Osteoblast (primary cell): ENCODE measurements around the gene PRR23E. TPM values are rescaled to one million over a fixed set of nuclear protein-coding genes. Genes with fewer than 3 reads are reported as not detected.

Source experiments
- DNase-seq: peaks from one replicate; pipeline ENCODE4 v3.0.0; 2011; ENCODE audit warnings: low spot score, mixed read lengths; ENCODE audit not compliant: insufficient read length; ENCODE audit errors: missing footprints
- H2AFZ ChIP-seq: 2 replicates; pipeline ENCODE4 v1.6.0; 2011; ENCODE audit warnings: mild to moderate bottlenecking, low read length
- H3K27ac ChIP-seq: 2 replicates; pipeline ENCODE4 v1.5.1; 2011; ENCODE audit warnings: mild to moderate bottlenecking, low read depth, low read length, moderate library complexity
- H3K27me3 ChIP-seq: 2 replicates; pipeline ENCODE4 v1.6.0; 2012; ENCODE audit warnings: mild to moderate bottlenecking, control low read depth, inconsistent platforms, low read length, moderate library complexity; ENCODE audit not compliant: insufficient read depth
- H3K36me3 ChIP-seq: 2 replicates; pipeline ENCODE4 v1.5.1; 2011; ENCODE audit warnings: mild to moderate bottlenecking, low read length, control low read depth, moderate library complexity; ENCODE audit not compliant: insufficient read depth
- H3K4me1 ChIP-seq: 2 replicates; pipeline ENCODE4 v1.5.1; 2011; ENCODE audit warnings: mild to moderate bottlenecking, low read length, control low read depth, moderate library complexity; ENCODE audit not compliant: insufficient read depth
- H3K4me2 ChIP-seq: 2 replicates; pipeline ENCODE4 v1.6.0; 2011; ENCODE audit warnings: mild to moderate bottlenecking, low read length; ENCODE audit not compliant: insufficient read depth
- H3K4me3 ChIP-seq: fragments of 200-600 bp; sonication (generic); 3 replicates; pipeline ENCODE4 v1.5.1; 2012; ENCODE audit warnings: mild to moderate bottlenecking, low read length, inconsistent platforms; ENCODE audit not compliant: insufficient read depth
- H3K79me2 ChIP-seq: 2 replicates; pipeline ENCODE4 v1.6.0; 2012; ENCODE audit warnings: mild to moderate bottlenecking, low read length, control low read depth, inconsistent platforms; ENCODE audit not compliant: insufficient read depth
- H3K9me3 ChIP-seq: 2 replicates; pipeline ENCODE4 v1.5.1; 2011; ENCODE audit warnings: low read depth, low read length, control low read depth
- H4K20me1 ChIP-seq: 2 replicates; pipeline ENCODE4 v1.6.0; 2012; ENCODE audit warnings: mild to moderate bottlenecking, low read length, control low read depth; ENCODE audit not compliant: insufficient read depth
- total RNA-seq: library from RNA; depleted of rRNA; stranded (reverse); fragments of >200 nt; gene quantifications from 2 replicates; pipeline ENCODE4 v1.2.3, GENCODE V29; 2012
- TF ChIP-seq, protein P1 (sequence below): IDR thresholded peaks from 2 replicates; pipeline ENCODE4 v1.5.1; 2011; ENCODE audit warnings: mild to moderate bottlenecking, low read depth, low read length, moderate library complexity; ENCODE audit errors: extremely low read depth

Gene PRR23E
- total RNA-seq, 1 donor, result not detected

DNA sequence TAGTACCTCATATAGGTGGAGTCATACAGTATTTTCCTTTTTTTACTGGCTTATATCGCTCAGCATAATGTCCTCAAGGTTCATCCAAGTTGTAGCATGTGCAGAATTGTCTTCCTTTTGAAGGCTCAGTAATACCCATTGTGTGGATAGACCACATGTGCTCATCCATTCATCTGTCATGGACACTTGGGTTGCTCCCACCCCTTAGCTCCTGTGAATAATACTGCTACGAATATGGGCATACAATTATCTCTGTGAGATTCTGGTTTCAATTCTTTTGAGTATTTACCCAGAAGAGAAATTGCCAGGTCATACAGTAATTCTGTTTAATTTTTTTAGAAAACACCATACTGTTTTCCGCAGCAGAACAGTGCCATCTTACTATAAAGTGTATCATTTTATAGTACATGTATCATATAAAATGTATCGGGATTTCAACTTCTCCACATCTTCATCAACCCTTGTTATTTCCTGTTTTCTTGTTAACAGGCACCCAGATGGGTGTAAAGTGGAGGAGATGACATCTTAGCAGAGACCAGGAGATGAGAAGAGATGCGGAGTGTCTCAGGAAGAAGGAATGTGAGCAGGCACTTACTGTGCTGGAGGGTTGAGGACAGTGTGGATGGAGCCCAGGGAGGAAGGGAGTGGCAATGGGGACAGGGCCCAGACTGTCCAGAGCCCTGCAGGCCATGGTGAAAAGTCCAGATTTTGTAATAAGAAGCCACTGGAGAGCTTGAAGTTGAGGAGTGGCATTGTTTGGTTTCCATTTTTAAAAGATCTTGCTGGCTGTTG, 27.0 kb upstream of the PRR23E start:
- Histone ChIP-seq H3K4me1 (peaks cover 4% of the 10 kb centered on the region), H3K36me3 (no peaks in the 10 kb centered on the region), H3K4me2 (no peak overlapping the region), H3K27ac (no peak overlapping the region), H3K27me3 (peaks cover 25% of the 10 kb centered on the region), H4K20me1 (no peaks in the 10 kb centered on the region), H3K9me3 (no peaks in the 10 kb centered on the region), H3K79me2 (no peaks in the 10 kb centered on the region), H2AFZ (no peak overlapping the region), H3K4me3 (no peak overlapping the region)
- TF ChIP-seq, protein P1, sequence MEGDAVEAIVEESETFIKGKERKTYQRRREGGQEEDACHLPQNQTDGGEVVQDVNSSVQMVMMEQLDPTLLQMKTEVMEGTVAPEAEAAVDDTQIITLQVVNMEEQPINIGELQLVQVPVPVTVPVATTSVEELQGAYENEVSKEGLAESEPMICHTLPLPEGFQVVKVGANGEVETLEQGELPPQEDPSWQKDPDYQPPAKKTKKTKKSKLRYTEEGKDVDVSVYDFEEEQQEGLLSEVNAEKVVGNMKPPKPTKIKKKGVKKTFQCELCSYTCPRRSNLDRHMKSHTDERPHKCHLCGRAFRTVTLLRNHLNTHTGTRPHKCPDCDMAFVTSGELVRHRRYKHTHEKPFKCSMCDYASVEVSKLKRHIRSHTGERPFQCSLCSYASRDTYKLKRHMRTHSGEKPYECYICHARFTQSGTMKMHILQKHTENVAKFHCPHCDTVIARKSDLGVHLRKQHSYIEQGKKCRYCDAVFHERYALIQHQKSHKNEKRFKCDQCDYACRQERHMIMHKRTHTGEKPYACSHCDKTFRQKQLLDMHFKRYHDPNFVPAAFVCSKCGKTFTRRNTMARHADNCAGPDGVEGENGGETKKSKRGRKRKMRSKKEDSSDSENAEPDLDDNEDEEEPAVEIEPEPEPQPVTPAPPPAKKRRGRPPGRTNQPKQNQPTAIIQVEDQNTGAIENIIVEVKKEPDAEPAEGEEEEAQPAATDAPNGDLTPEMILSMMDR, result no peak
- peak; percentile 32 for DNase-seq

DNA sequence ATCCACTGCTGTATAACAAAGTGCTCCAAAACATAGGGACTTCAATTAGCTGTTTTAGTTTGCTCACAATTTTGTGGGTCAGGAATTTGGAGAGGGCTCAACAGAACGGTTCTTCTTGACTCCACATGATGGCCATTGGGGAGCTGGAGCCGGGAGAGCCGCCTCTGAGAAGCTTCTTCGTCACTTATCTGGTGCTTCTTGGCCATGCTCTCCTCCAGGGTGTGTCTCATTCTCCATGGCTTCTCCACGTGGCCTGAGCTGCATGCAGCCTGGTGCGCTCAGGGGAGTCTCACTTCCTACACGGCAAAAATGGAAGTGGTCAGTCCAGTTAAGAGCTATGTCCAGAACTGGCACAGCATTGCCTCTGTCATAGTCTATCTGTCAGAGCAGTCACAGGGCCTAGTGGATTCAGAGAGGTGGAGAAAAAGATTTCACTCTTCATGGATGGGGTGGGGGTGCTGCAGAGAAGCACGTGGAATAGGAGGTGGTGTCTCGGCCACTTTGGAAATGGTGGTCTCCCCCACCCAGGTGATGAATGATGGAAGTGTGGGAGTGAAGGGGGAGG, 26.3 kb upstream of the PRR23E start:
- TF ChIP-seq, protein P1, result no peak
- H3K4me3 ChIP-seq, result no peak overlapping the region
- H4K20me1 ChIP-seq, result no peaks in the 10 kb centered on the region
- no peaks in the 10 kb centered on the region for H3K9me3 ChIP-seq
- H3K27ac ChIP-seq, result no peak overlapping the region
- no peak overlapping the region for H2AFZ ChIP-seq
- peaks cover 25% of the 10 kb centered on the region for H3K27me3 ChIP-seq
- DNase-seq, result peak; percentile 11
- H3K4me1 ChIP-seq, result peaks cover 6% of the 10 kb centered on the region
- no peak overlapping the region for H3K4me2 ChIP-seq
- no peaks in the 10 kb centered on the region for H3K36me3 ChIP-seq
- H3K79me2 ChIP-seq, result no peaks in the 10 kb centered on the region

DNA sequence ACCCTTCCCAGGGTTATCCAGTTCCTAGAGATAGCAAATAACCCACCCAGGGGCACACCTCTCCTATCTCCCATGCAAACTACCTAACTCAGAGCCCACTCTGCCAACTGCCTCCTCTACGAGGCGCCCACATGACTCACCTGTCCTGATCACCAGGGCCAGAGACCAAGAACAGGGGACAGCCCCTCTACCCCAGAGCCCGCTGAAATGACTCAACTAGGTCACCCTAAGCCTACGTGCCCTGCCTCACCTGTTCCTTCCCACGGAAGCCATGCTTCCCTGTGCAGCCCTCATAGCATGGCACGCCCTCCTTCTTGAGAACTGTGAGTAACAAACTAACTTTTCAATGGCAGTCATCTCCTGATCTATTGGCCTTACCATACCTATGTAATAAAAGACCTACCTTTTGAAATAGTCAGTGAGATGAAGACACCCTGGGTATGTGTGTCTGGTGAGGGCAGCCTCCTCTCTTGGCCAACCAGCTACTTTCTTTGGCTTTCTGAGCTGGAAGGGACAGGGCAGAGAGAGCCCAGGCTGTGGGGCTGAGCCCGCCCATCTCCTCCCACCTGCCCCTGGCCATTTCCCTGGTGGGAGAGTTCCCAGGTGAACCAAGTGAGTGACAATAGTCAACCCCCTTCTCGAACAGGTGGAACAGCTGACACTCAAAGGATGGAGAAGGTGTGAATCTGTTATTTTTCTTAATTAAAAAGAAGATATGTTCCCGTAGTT, 25.5 kb upstream of the PRR23E start:
- Histone ChIP-seq H3K79me2 (no peaks in the 10 kb centered on the region), H4K20me1 (no peaks in the 10 kb centered on the region), H2AFZ (no peak overlapping the region), H3K4me3 (no peak overlapping the region), H3K4me2 (no peak overlapping the region), H3K36me3 (no peaks in the 10 kb centered on the region), H3K27me3 (peaks cover 25% of the 10 kb centered on the region), H3K27ac (no peak overlapping the region), H3K4me1 (peaks cover 9% of the 10 kb centered on the region), H3K9me3 (no peaks in the 10 kb centered on the region)
- no peak for DNase-seq
- TF ChIP-seq, protein P1, result no peak

DNA sequence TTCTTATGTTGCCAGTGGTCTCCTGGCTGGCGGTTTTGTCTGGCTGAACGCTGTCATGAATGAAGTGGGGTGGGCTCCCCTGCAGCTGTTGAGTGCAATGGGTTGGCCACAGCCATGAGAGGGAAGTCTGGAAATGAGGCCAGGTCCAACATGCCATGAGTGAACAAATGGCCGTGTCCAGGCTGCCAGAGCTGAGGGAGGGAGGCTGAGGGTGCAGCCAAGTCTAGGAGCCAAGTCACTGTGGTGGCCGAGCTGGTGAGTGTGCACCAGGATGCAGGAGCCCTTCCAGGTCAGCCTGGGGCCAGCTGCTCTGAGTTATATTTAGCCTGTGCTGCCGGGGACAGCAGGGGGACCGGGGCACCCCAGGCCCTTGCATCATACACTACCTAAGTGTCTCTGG, 24.7 kb upstream of the PRR23E start:
- no peak overlapping the region for H3K27ac ChIP-seq
- DNase-seq, result no peak
- no peaks in the 10 kb centered on the region for H4K20me1 ChIP-seq
- no peaks in the 10 kb centered on the region for H3K79me2 ChIP-seq
- peaks cover 17% of the 10 kb centered on the region for H3K4me1 ChIP-seq
- H2AFZ ChIP-seq, result no peak overlapping the region
- TF ChIP-seq, protein P1, result no peak
- no peaks in the 10 kb centered on the region for H3K9me3 ChIP-seq
- peaks cover 21% of the 10 kb centered on the region for H3K27me3 ChIP-seq
- H3K4me2 ChIP-seq, result no peak overlapping the region
- no peak overlapping the region for H3K4me3 ChIP-seq
- no peaks in the 10 kb centered on the region for H3K36me3 ChIP-seq
